Stomach (tissue), 4 donors: ENCODE results near the gene SULT1A4.
"Not testable (repeated sequence)": the region's sequence is repeated elsewhere in the genome, so short reads cannot be mapped to it uniquely, and the experiment has no call there.

Source experiments
- POLR2AphosphoS5 ChIP-seq, 3 donors: sonication (generic); formaldehyde crosslinking; IDR thresholded peaks; one replicate each; pipeline ENCODE4 v1.6.1; 2016; ENCODE audit warnings: antibody characterized with exemption in 3 of 3
- TF ChIP-seq, protein P1 (sequence below), 7 experiments: fragments of 450-650 bp in 4 of 7; fragments of 200-600 bp in 3 of 7; sonication (generic) in 3 of 7; IDR thresholded peaks; one replicate each; pipeline ENCODE4 v1.5.1; 2016 to 2019; ENCODE audit warnings: antibody characterized with exemption in 7 of 7, control low read depth in 2 of 7, mild to moderate bottlenecking in 1 of 7

DNA sequence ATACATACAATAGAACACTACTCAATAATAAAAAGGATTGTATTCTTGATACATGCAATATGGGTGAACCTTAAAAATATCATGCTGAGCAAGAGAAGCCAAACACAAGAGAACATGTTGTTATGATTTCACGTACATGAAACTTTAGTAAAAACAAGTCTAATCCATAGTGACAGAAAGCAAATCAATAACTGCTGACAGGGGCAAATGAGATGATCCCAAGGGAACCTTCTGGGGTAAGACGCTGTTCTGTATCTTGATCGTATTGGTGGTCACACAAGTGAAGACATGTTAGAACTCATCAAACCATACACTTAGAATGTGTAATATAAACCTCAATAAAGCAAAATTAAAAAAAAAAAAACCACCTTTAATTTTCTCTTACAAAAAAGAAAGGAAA, 34.3 kb upstream of the SULT1A4 start:
- not testable (repeated sequence) for TF ChIP-seq POLR2AphosphoS5 (IDR thresholded peaks at IDR 0.05)
- TF ChIP-seq, protein P1, sequence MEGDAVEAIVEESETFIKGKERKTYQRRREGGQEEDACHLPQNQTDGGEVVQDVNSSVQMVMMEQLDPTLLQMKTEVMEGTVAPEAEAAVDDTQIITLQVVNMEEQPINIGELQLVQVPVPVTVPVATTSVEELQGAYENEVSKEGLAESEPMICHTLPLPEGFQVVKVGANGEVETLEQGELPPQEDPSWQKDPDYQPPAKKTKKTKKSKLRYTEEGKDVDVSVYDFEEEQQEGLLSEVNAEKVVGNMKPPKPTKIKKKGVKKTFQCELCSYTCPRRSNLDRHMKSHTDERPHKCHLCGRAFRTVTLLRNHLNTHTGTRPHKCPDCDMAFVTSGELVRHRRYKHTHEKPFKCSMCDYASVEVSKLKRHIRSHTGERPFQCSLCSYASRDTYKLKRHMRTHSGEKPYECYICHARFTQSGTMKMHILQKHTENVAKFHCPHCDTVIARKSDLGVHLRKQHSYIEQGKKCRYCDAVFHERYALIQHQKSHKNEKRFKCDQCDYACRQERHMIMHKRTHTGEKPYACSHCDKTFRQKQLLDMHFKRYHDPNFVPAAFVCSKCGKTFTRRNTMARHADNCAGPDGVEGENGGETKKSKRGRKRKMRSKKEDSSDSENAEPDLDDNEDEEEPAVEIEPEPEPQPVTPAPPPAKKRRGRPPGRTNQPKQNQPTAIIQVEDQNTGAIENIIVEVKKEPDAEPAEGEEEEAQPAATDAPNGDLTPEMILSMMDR (IDR thresholded peaks at IDR 0.05) = not testable (repeated sequence)
